Hippocampal formation (tissue), 2 donors: Measurements from ENCODE around the gene MBL2.

Experiments
- DNase-seq, 2 donors: peaks; one replicate each; lab custom pipeline; 2025; lab: John Stamatoyannopoulos, UW

Gene MBL2

GRCh38 chr10:52772623-52773022 is at the start of gene MBL2:
Gene MBL2, minus strand, starts transcription at chr10:52772784. Its CDS starts 1,149 bp downstream, at chr10:52771635.
- no peak for DNase-seq

GRCh38 chr10:52820309-52820708 is 47.7 kb upstream of the MBL2 start:
- no peak for DNase-seq

- DNase-seq = no peak
Measured at GRCh38 chr10:52818019-52818418, 45.4 kb upstream of the MBL2 start.

GRCh38 chr10:52814506-52814905 is 41.9 kb upstream of the MBL2 start:
- no peak for DNase-seq

- DNase-seq = no peak
Measured at GRCh38 chr10:52811776-52812175, 39.2 kb upstream of the MBL2 start.

GRCh38 chr10:52810761-52811160 is 38.2 kb upstream of the MBL2 start:
- DNase-seq = no peak

- DNase-seq = no peak
Measured at GRCh38 chr10:52807803-52808202, 35.2 kb upstream of the MBL2 start.

- no peak for DNase-seq
Measured at GRCh38 chr10:52805414-52806285, 33.1 kb upstream of the MBL2 start.

GRCh38 chr10:52801947-52802346 is 29.4 kb upstream of the MBL2 start:
- no peak for DNase-seq

- no peak for DNase-seq
Measured at GRCh38 chr10:52786098-52786497, 13.5 kb upstream of the MBL2 start.

GRCh38 chr10:52785418-52785817 is 12.8 kb upstream of the MBL2 start:
- DNase-seq = no peak

GRCh38 chr10:52783726-52784125 is 11.1 kb upstream of the MBL2 start:
- DNase-seq = no peak

GRCh38 chr10:52782554-52782953 is 10.0 kb upstream of the MBL2 start:
- DNase-seq = no peak

GRCh38 chr10:52780391-52781155 is 8.0 kb upstream of the MBL2 start:
- no peak for DNase-seq

GRCh38 chr10:52779541-52780390 is 7.2 kb upstream of the MBL2 start:
- peak; percentile 14 to 44 for DNase-seq

- DNase-seq = peak in 1 of 2 donors; percentile 17
Measured at GRCh38 chr10:52778511-52779392, 6.2 kb upstream of the MBL2 start.

GRCh38 chr10:52777414-52777813 is 4.8 kb upstream of the MBL2 start:
- DNase-seq = no peak

GRCh38 chr10:52776471-52776903 is 3.9 kb upstream of the MBL2 start:
- no peak for DNase-seq

- no peak for DNase-seq
Measured at GRCh38 chr10:52775132-52775647, 2.6 kb upstream of the MBL2 start.

GRCh38 chr10:52774600-52775106 is 2.1 kb upstream of the MBL2 start:
- no peak for DNase-seq

- no peak for DNase-seq
Measured at GRCh38 chr10:52774182-52774581, 1.6 kb upstream of the MBL2 start.
